Stimulated activated CD8-positive, alpha-beta memory T cell treated with anti-CD3 and anti-CD28 coated beads, Interleukin-12 subunit alpha, Interleukin-12 subunit beta, amount 100 ng/mL, for 24 hours (primary cell): Measurements from ENCODE around the gene HIGD2B.
"Not testable (repeated sequence)": the region's sequence is repeated elsewhere in the genome, so short reads cannot be mapped to it uniquely, and the experiment has no call there.

Experiments
- DNase-seq: peaks from one replicate; pipeline ENCODE4 v3.0.0-alpha.2; 2020; ENCODE audit errors: extremely low read depth

Gene HIGD2B, protein sequence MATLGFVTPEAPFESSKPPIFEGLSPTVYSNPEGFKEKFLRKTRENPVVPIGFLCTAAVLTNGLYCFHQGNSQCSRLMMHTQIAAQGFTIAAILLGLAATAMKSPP

DNA sequence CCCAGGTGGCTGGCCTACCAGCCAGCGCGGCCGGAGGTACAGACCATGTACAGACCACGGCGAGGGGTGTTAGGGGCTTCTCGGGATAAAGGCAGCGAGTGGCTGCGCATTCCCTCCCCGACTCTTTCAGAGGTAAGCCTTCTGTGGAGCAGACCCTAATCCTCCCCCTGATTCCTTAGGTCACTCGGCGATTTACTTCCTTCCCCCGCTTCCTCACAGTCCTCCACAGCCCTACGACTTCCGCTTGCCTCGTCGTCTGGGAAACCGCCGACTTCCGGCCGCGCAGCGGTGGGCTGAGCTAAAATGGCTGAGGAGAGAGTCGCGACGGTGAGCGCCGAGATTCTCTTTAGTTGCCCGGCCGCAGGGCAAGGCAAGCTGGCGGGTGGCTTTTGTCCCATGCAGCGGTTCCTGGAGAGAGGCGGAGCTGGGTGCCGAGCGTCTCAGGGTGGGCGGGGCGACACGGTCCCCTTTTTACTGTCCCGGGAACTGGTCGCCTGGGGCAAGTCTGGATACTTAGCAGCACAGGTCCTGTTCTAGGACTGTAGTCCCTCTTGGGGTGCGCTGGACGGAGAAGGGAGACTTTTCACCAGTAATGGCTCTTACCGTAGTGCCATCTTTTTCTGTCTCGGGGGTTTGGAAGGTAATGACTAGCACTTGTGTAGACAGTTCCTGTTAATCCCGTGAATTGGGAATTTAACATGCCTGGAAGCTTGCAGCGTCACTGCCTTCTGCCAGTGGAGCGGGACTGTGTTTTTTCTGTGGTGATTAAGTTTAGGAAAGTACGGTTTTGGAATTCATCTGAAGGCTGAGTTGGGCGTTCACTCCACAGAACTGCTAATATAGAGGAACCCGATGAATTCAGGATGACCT is at the start of gene HIGD2B, which contains the start of gene BBS4:
Gene HIGD2B (minus strand): TSS at position 258 of the 870 bp plus-strand sequence. CDS start 9,808 bp downstream, outside the sequence.
Gene BBS4 (plus strand): TSS at position 283 of the 870 bp plus-strand sequence. CDS start 21 bp downstream, at position 304.
- peak; percentile 72 for DNase-seq

GRCh38 chr15:72735111-72735510 is 49.1 kb upstream of the HIGD2B start:
- DNase-seq = no peak

DNA sequence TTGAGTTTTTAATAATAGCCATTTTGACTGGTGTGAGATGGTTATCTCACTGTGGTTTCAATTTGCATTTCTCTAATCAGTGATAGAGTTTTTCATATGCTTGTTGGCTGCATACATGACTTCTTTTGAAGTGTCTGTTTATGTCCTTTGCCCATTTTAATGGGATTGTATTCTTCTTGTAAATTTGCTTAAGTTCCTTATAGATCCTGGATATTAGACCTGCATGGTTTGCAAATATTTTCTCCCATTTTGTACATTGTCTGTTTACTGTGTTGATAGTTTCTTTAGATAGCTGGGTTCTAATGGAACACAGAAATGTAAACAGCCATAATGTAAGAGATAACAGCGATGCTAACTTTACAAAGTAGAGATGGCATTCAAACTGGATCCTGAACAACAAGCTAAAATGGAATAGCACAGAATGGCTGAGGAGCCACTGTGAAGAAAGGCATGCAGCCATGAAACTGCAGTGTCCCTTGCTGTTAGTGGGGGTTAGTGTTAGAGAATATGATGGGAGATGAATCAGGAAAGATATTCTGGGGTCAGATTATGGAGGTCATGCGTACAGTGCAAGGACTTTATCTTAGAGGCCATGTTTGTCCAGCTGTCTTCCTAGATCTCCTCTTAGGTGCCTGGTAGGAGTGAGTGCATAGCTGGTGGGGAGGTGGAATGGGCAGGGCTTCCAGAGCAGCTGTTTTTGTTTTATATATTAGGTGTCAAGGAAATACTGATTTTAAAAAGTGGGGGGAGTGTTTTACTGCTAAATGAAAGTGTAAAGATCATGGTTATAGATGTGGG is 48.2 kb upstream of the HIGD2B start:
- no peak for DNase-seq

- DNase-seq = no peak
Measured at GRCh38 chr15:72732516-72732915, 46.5 kb upstream of the HIGD2B start.

GRCh38 chr15:72732086-72732485 is 46.1 kb upstream of the HIGD2B start:
- no peak for DNase-seq

- DNase-seq = no peak
Measured at GRCh38 chr15:72728821-72729220, 42.8 kb upstream of the HIGD2B start.

GRCh38 chr15:72728249-72728648 is 42.3 kb upstream of the HIGD2B start:
- DNase-seq = not testable (repeated sequence)

GRCh38 chr15:72727154-72727553 is 41.2 kb upstream of the HIGD2B start:
- DNase-seq = no peak

- not testable (repeated sequence) for DNase-seq
Measured at GRCh38 chr15:72725851-72726250, 39.9 kb upstream of the HIGD2B start.

DNA sequence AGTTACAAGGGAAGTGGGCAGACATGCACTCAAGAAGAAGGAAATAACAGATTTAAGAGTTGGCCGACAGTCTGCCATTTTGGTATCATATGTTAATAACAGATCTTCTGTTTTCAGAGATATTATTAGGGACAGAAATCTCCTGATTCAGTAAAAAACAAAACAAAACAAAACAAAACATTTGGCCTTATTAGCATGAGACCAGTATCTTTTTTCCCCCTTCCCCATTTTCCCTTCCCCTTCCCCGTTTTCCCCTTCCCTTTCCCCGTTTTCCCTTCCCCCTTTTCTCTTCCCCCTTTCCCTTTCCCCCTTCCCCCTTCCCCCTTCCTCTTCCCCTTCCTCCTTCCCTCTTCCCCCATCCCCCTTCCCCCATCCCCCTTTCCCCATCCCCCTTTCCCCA is 39.5 kb upstream of the HIGD2B start:
- DNase-seq = no peak

DNA sequence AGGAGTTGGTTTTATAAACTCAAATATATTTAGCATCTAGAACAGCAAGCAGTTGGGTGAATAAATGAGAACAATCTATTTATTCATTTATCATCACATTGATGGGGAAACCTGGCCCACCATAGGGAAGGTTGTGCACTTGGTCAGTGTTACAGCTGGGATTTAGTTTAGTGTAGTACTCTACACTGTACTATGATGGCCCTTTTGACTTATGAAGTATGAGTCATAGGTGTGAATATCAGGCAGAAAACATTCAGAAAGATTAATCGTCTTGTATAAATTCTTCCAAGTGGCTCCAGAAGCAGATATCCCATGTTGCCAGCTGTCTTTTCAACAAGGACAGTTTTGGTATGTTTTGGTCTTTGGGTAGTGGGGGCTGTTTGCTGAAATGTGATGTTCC is 38.0 kb upstream of the HIGD2B start:
- DNase-seq = no peak

DNA sequence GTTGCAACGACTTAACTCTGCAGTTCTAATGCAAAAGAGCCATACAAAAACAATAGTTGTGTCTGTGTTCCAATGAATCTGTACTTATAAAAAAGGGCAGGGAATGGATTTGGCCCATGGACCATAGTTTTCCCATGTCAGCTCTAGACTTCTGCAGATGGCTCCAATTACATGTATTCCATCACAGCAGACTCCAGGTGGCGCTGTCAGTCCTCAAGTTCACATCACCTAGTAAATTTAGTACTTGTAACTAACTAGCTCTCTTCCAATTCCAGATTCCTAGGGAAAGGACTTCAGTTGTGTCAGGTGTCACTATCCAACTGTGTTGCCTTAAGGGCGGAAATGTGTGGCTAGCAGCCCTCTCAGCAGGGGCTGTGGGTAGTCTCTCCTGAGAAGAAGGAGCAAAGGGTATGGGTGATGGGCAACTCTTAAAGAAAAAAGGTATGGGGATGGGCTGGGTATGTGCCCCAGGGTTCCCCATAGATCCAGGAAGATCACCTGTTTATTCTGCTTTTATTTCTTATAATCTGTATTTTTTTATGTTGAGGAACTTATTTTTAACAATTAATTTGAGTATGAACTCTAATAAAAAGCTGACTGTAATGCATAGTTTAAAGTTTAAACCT is 36.2 kb upstream of the HIGD2B start:
- DNase-seq = peak; percentile 5

- DNase-seq = not testable (repeated sequence)
Measured at GRCh38 chr15:72708551-72709303, 22.7 kb upstream of the HIGD2B start.

GRCh38 chr15:72706266-72706665 is 20.3 kb upstream of the HIGD2B start:
- no peak for DNase-seq

DNA sequence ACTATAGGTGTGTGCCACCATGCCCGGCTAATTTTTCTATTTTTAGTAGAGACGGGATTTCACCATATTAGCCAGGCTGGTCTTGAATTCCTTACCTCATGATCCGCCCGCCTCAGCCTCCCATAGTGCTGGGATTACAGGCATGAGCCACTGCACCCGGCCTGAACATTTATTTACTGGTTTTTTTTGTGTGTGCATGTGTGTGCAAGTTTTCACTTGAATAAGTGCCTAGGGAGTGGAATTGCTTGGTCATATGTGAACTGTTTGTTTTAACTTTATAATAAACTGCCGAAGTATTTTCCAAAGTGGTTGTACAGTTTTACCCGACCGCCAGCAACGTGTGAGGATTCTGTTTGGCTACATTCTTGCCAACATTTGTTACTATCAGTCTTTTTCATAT is 14.1 kb upstream of the HIGD2B start:
- no peak for DNase-seq

GRCh38 chr15:72698938-72699337 is 13.0 kb upstream of the HIGD2B start:
- DNase-seq = no peak

- no peak for DNase-seq
Measured at GRCh38 chr15:72690938-72691337, 5.0 kb upstream of the HIGD2B start.

DNA sequence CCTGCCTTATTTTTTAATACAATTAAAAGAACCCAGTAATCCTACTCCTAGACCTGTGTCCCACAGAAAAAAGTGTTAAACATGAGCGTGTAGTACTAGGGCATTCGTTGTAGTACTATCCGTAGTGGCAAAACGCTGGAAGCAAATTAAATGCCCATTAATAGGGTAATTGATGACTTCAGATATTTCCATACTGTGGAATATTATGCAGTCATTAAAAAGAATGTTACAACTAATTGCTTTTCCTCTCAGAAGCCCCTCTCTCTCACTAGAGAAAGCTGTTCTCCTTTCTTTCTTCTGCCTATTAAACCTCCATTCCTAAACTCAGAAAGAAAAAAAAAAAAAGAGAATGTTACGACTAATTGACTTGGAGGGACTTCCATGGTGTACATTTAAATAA is 2.7 kb upstream of the HIGD2B start:
- no peak for DNase-seq

GRCh38 chr15:72685301-72685924 is 569 bp downstream of the HIGD2B start:
- no peak for DNase-seq

DNA sequence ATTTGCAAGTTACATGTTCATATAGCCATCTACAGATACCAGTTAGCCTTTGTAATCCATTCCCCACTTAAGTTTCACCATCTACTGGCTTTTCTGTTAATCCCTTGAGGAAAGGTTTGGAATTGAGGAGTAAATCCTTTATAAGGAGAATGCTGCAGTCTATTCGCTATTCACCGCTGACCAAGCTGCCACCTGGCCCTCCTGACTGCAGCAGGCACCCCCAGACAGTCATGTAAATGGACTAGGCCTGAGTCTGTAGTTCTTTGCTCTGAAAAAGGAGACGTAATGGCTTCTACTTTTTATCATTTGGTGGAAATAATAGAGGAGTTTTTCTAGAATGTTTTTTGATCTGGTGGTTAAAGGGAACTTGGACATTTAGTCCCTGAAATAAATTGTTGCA is 3.2 kb downstream of the HIGD2B start:
- no peak for DNase-seq

GRCh38 chr15:72680931-72681330 is 5.1 kb downstream of the HIGD2B start:
- DNase-seq = no peak
